Activated effector memory CD4-positive, alpha-beta T cell treated with anti-CD3 and anti-CD28 coated beads, Interleukin-2, amount 50 U/mL, for 16 hours (primary cell): ENCODE results near the gene PAIP2B.
"Not testable (repeated sequence)": the region's sequence is repeated elsewhere in the genome, so short reads cannot be mapped to it uniquely, and the experiment has no call there.

Source experiments
- DNase-seq: peaks from one replicate; pipeline ENCODE4 v3.0.0-alpha.2; 2020

PAIP2B gene

GRCh38 chr2:71215447-71215846 lies 11.5 kb downstream of the PAIP2B start:
- DNase-seq: no peak

GRCh38 chr2:71212336-71212735 lies 14.6 kb downstream of the PAIP2B start:
- DNase-seq: no peak

- DNase-seq: no peak
Observed at GRCh38 chr2:71210292-71210691, 16.6 kb downstream of the PAIP2B start.

DNA sequence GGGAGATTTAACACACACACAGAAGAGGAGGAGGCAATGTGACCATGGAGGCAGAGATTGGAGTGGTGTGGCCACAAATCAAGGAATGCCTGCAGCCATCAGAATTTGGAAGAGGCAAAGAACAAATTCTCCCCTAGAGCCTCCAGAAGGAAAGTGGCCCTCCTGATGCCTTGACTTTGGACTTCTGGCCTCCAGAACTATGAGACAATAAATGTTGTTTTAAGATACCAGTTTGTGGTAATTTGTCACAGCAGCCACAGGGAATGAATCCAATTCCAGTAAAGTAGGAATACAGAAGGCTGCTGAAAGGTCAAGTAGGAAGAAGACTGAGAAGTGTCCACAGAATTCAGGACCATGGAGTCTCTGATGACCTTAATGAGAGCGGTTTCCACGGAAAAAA lies 18.1 kb downstream of the PAIP2B start:
- DNase-seq: no peak

GRCh38 chr2:71207601-71208000 lies 19.3 kb downstream of the PAIP2B start:
- DNase-seq: no peak

GRCh38 chr2:71206271-71206670 lies 20.6 kb downstream of the PAIP2B start:
- DNase-seq: no peak

GRCh38 chr2:71191570-71191943 lies 35.3 kb downstream of the PAIP2B start:
- no peak for DNase-seq

GRCh38 chr2:71190656-71191569 lies 36.0 kb downstream of the PAIP2B start:
- DNase-seq: no peak

DNA sequence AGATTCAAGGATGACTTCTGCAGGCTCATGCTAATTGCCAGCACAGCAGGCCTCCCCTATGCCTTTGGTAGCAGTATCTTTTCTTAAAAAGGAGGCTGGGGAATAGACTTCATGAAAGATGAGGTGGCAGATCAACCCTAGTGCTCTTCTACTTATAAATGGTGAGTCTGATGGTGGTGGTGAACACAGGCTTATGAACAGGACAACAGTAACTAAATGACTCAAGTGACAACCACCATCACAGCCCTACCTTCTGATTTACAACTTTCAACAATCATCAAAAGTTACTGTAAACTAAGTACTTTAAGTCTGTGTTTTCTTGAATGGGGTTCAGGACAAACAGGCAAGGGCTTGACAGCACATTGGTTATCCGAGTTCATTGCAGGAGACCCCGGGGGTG lies 39.3 kb downstream of the PAIP2B start:
- DNase-seq: no peak

DNA sequence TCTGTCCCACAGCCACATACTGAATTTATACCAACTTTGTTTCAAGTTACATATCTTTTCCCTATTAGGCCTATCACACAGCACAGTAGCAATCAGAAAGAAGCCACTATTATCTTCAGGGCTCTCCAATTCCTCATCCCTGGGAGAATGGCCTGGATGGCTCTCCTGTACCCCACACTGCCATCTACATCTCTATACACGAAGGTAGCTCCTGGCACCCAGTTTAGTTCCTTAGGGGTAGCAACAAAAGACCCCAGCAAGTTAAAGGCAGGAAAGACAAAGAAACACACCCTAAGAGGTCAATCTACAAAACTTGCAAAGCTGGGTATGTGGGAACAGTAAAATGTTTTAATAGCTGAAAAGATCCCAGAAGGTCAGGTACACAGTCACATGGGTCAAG lies 39.9 kb downstream of the PAIP2B start:
- DNase-seq: no peak

DNA sequence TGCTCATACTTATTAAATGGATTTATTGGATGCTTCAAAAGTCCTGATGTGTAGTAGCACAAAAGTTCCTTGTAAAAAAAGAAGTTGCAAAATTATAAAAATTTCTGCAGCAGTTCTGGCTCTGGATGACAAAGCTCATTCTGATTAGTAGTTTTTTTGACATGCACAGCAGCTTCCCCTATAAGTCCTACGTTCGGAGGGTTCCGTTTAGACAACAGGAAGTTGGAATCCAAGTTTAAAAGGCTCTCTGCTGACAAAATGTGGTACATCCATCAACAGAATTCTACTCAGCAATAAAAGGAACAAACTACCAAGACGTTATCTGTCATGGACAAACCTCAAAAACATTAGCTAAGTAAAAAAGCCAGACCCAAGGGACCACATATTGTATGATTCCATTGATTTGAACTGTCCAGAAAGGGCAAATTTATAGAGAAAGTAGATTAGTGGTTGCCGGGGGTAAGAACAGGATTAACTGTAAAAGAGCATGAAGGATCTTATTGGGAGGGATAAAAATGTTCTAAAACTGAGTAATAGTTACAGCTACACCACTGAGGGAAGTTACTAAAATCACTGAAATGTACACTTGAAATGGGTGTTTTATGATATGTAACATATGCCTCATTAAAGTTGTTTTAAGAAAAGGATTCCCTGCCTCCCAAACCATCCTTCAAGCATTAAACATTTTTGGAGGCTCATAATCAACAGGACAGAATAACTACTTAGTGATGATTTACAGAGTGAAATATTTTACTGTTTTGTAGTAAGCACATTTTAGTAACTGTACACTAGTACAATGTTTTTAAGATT lies 43.4 kb downstream of the PAIP2B start:
- not testable (repeated sequence) for DNase-seq

- no peak for DNase-seq
Observed at GRCh38 chr2:71181316-71181715, 45.6 kb downstream of the PAIP2B start.

DNA sequence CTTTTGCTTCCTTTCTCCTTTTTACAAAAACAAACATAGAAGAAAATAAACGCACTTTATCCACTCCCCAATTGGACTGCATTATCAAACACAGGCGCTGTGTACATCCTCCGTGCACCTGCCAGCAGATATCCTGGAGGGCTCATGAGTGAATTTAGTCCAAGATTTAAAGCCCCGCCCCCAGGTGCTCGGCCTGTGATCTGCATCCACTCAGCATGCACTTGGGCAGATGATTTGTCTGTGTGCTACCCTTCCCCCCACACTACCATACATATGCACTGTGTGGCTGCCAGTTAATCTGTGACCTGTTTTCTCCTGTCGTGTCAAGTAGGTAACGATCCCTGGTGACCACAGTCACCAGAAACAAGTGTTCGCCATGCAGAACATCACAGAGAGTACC lies 48.1 kb downstream of the PAIP2B start:
- DNase-seq: not testable (repeated sequence)

DNA sequence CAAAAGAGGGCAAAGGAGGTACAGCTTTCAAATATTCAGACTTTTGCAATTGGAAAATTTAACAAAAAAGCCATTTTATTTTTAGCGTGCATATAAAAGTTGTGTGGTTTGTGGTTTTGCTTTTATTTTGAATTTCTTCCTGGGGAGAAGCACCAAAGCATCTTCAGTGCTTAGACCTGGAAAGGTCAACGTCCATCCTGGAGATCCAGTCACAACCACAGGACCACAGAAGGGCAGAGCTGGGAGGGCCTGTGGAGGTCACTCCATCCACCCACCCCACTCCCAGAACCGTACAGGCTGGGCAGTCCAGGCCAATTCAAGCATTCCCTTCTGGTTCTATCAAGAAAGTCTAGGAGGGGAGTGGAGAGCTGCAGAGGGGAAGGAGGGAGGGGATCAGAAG lies 52.7 kb downstream of the PAIP2B start:
- no peak for DNase-seq

DNA sequence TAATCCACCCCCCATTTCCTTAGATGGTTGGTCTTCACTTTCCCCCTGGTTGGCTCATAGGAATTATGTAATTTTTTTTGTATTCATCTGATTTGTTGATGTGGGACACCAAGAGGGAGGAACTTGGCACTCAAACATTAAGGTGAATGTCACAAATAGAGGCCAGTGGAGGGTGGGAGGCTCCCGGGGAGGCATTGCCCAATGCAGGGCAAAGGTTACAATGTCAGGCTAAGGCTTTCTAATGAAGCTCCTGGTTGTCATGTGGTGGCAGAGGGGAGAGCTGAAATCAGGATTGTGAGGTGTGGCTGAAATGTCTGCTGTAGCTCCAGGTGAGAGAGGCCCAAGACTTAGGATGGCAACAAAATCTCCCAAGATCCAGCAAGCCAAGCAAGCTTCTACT lies 53.8 kb downstream of the PAIP2B start:
- DNase-seq: no peak

GRCh38 chr2:71166812-71167211 lies 60.1 kb downstream of the PAIP2B start:
- DNase-seq: no peak

DNA sequence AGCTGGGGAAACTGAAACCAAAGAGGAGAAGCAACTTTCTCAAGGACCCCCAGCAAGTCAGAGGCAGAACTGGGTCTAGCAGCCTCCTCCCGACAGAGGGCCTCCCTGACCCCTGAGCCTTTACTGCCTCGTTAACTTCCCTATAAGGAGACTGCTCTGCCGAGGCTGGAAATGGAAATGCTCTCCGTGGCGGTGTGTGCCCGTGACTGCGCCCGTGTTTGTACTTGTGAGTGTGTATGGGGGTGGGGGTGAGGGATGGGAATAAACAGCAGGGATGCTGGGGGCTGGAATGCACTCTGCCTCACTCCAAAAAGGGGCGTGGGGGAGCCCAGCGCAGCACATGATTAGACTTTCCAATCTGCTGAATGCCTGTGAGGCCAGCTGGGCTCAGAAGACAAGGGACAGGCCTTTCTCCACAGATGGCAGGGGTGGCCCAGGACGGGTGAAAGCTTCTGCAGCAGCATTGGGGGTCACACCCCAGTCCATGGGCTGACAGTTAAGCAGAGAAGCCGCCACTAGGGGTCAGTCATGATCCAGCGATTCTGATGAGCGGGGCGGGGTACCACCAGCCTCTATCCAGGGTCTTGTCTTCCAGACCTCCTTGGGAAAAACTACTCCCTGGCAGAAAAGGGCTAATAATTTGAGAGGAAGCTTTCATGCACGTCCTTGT lies 69.6 kb downstream of the PAIP2B start:
- DNase-seq: peak; percentile 83

DNA sequence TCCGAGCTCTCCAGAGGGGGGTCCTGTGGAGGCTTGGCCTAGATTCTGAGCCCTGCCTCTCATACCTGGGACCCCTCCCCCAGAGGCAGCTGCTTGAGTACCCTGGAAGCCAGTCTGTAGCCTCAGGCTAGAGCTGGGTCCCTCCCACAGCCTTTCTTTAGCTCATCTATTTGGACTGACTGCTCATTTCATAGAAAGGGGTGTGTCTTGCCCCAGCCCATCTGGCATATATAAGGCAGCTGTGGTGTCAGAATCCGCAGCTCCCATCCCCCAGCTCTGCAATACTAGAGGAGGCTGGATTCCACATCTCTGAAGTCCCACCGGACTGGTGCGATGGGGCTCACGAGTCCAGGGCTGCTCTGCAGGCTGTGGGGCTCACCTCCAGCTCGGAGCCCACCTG lies 70.3 kb downstream of the PAIP2B start:
- no peak for DNase-seq

DNA sequence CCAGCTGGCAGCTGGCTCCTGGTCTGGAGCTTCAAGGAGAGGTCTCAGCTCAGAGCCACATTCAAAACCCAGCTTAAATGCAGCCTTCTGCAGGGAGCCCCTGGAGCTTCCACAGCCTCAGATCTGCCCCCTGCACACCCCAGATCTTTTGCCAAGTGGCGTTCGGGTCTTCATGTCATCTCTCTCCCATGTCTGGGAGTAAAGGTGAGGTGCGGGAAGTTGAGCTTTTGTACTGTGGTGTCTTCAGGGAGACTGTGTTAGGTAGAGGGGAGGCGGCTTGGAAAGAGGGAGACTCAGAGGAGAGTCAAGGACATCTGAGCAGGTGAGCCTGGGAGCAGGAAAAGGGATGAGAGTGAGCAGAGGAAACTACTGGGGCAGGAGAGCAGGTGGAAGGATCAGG lies 71.1 kb downstream of the PAIP2B start:
- DNase-seq: no peak

- no peak for DNase-seq
Observed at GRCh38 chr2:71154798-71155197, 72.1 kb downstream of the PAIP2B start.

DNA sequence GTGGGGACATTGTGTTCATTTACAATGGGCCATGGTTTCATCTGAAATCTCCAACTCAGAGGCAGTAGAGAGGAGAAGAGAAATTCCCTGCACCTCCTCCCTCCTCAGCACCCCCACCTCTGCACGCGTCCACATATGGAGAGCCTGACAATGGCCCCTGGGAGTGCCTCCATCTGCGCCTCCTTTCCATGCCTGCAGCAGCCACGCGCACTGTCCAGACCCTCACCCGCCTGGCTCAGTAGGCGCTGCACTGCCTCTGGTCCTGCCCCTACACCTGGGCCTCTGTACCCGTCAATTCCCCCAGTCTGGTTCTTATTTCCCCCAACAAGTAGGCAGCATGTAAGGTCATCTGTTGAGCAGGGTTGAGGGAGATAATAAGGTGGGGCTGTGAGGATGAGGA lies 72.6 kb downstream of the PAIP2B start:
- DNase-seq: no peak

DNA sequence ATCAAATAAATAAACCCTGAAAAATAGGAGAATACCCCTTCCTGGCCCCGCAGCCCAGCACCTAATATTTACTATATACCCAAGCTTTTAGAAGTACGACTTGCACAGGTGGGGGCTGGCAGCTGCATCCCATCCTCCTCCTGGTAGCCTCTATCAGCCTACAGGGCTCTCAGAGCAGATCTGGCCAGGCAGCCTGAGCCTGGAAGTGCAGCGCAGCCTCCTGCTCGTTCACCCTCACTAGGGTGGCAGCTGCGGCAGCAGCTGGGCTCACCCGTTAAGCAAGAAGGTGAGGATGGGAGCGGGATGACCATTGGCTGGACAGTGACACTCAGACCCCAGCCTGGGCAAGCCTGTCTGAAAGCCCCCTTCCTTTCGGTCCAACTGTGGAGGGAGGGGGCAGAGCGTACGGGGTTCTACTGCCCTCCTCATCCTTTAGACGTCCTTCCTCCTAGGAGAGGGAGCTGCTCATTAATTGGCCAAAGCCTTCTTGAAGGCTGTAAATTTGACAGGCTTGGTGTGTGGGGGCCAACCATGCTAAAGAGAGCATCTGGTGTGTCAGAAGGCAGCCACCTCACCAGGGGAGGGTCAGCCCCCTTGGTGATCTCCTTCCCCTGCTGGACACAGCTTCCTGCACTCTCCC lies 73.2 kb downstream of the PAIP2B start:
- no peak for DNase-seq

- no peak for DNase-seq
Observed at GRCh38 chr2:71151620-71152019, 75.3 kb downstream of the PAIP2B start.
